Esophagus muscularis mucosa (tissue), 4 donors: ENCODE measurements around the gene LRMDA. TPM values are rescaled to one million over a fixed set of nuclear protein-coding genes. Genes with fewer than 3 reads are reported as not detected.

ENCODE experiments used
- DNase-seq: peaks from one replicate; pipeline ENCODE4 v3.0.0-alpha.2; 2017; ENCODE audit errors: extremely low spot score
- H3K27ac ChIP-seq, 4 donors: fragments of 200-600 bp; sonication (generic); replicated peaks in 1 of 4; 1 replicate in 3 of 4; 2 replicates in 1 of 4; pipeline ENCODE4 v1.5.1; 2016 to 2019; ENCODE audit warnings: mild to moderate bottlenecking in 1 of 4
- H3K27me3 ChIP-seq, 4 donors: fragments of 200-600 bp; sonication (generic); one replicate each; pipeline versions ENCODE4 v1.5.1 to v1.6.0; 2016 to 2019
- H3K36me3 ChIP-seq, 4 donors: fragments of 200-600 bp; sonication (generic); one replicate each; pipeline ENCODE4 v1.5.1; 2016 to 2019
- H3K4me1 ChIP-seq, 4 donors: fragments of 200-600 bp; sonication (generic); one replicate each; pipeline ENCODE4 v1.5.1; 2016 to 2019
- H3K4me3 ChIP-seq, 4 donors: fragments of 200-600 bp; sonication (generic); 1 replicate in 2 of 4; 2 replicates in 2 of 4; pipeline ENCODE4 v1.5.1; 2016 to 2019; ENCODE audit warnings: mild to moderate bottlenecking in 4 of 4, moderate library complexity in 1 of 4
- H3K9me3 ChIP-seq, 4 donors: fragments of 200-600 bp; sonication (generic); 1 replicate in 3 of 4; 2 replicates in 1 of 4; pipeline ENCODE4 v1.5.1; 2016 to 2019
- CTCF ChIP-seq, 3 experiments: fragments of 200-600 bp in 2 of 3; fragments of 450-650 bp in 1 of 3; sonication (generic) in 2 of 3; IDR thresholded peaks; one replicate each; pipeline ENCODE4 v1.5.1; 2017 to 2019; ENCODE audit warnings: antibody characterized with exemption in 3 of 3, mild to moderate bottlenecking in 2 of 3, moderate library complexity in 1 of 3
- EP300 ChIP-seq: sonication (generic); formaldehyde crosslinking; IDR thresholded peaks from one replicate; pipeline ENCODE4 v1.6.1; 2017; ENCODE audit warnings: antibody characterized with exemption
- POLR2A ChIP-seq: fragments of 450-650 bp; IDR thresholded peaks from one replicate; pipeline ENCODE4 v1.6.1; 2017; ENCODE audit warnings: antibody characterized with exemption, moderate library complexity, mild to moderate bottlenecking, low read depth
- POLR2AphosphoS5 ChIP-seq, 2 donors: sonication (generic); formaldehyde crosslinking; IDR thresholded peaks; one replicate each; pipeline ENCODE4 v1.6.1; 2017; ENCODE audit warnings: antibody characterized with exemption in 2 of 2
- WGBS: methylation state at CpG from one replicate; pipeline ENCODE4 v1.1.5; 2018; 5-methylcytosine and 5-hydroxymethylcytosine counted together
- intact Hi-C: fragments of 100-400 bp; cut with DNase I; formaldehyde crosslinking; loops from one replicate; pipeline ENCODE4 v1.15.1; 2023
- total RNA-seq, 4 donors: library from RNA; depleted of rRNA; stranded (reverse); fragments of >200 nt; gene quantifications; one replicate each; pipeline versions ENCODE4 v1.1.0 to v1.2.1, GENCODE V29; 2016

The LRMDA gene
- total RNA-seq, 4 donors from 2014 or later = 14.3 to 34.9 (median 26.5) TPM

- intact Hi-C loops = loop anchor here (10.0 kb wide), 1 partner anchor 112 kb away; no protein-coding TSS in a partner anchor
Observed at GRCh38 chr10:75922435-75922834, 491.0 kb downstream of the LRMDA start.

GRCh38 chr10:75924309-75924902 is 493.0 kb downstream of the LRMDA start:
- H3K4me3 ChIP-seq = no peak overlapping the region
- no peaks in the 10 kb centered on the region for H3K9me3 ChIP-seq
- intact Hi-C loops = loop anchor here (10.0 kb wide), 1 partner anchor 110 kb away; no protein-coding TSS in a partner anchor
- H3K4me1 ChIP-seq = peaks cover 0 to 6% (median 0%) of the 10 kb centered on the region in 4 donors
- TF ChIP-seq EP300 (no peak), POLR2A (no peak), CTCF (IDR thresholded peaks at IDR 0.05) (no peak), POLR2AphosphoS5 (IDR thresholded peaks at IDR 0.05) (no peak)
- no peak overlapping the region for H3K27ac ChIP-seq
- no peaks in the 10 kb centered on the region for H3K36me3 ChIP-seq
- 75% methylated on average over 9 of the region's 9 CpGs for WGBS
- H3K27me3 ChIP-seq = no peaks in the 10 kb centered on the region
- DNase-seq = no peak

More at GRCh38 chr10:75922435-75922834, 491.0 kb downstream of the LRMDA start:
- TF ChIP-seq POLR2A (no peak), EP300 (no peak), CTCF (IDR thresholded peaks at IDR 0.05) (peak in 1 of 3 experiments; percentile 23)
- no peak for DNase-seq
- Histone ChIP-seq H3K4me3 (no peak overlapping the region), H3K9me3 (no peaks in the 10 kb centered on the region), H3K36me3 (no peaks in the 10 kb centered on the region), H3K4me1 (peaks cover 0 to 7% (median 0%) of the 10 kb centered on the region in 4 donors), H3K27me3 (no peaks in the 10 kb centered on the region), H3K27ac (no peak overlapping the region)

GRCh38 chr10:75925999-75926398 is 494.6 kb downstream of the LRMDA start:
- no peak overlapping the region for H3K4me3 ChIP-seq
- H3K27me3 ChIP-seq = no peaks in the 10 kb centered on the region
- no peak overlapping the region for H3K27ac ChIP-seq
- no peaks in the 10 kb centered on the region for H3K36me3 ChIP-seq
- H3K9me3 ChIP-seq = no peaks in the 10 kb centered on the region
- WGBS = 91% methylated on average over 1 of the region's 1 CpG
- intact Hi-C loops = loop anchor here (10.0 kb wide), 1 partner anchor 109 kb away; no protein-coding TSS in a partner anchor
- no peak for TF ChIP-seq CTCF (IDR thresholded peaks at IDR 0.05)
- TF ChIP-seq EP300 = no peak
- no peak for TF ChIP-seq POLR2AphosphoS5 (IDR thresholded peaks at IDR 0.05)
- TF ChIP-seq POLR2A = no peak
- peaks cover 0 to 10% (median 6%) of the 10 kb centered on the region in 4 donors for H3K4me1 ChIP-seq
- no peak for DNase-seq

- H3K4me3 ChIP-seq = no peak overlapping the region
- H3K27me3 ChIP-seq = no peaks in the 10 kb centered on the region
- no peak overlapping the region for H3K27ac ChIP-seq
- peaks cover 0 to 10% (median 6%) of the 10 kb centered on the region in 4 donors for H3K4me1 ChIP-seq
- DNase-seq = no peak
- 100% methylated on average over 4 of the region's 4 CpGs for WGBS
- H3K9me3 ChIP-seq = no peaks in the 10 kb centered on the region
- intact Hi-C loops = loop anchor here (10.0 kb wide), 1 partner anchor 108 kb away; no protein-coding TSS in a partner anchor
- H3K36me3 ChIP-seq = no peaks in the 10 kb centered on the region
- TF ChIP-seq POLR2AphosphoS5 (IDR thresholded peaks at IDR 0.05) = no peak
- TF ChIP-seq POLR2A = no peak
- no peak for TF ChIP-seq EP300
- TF ChIP-seq CTCF (IDR thresholded peaks at IDR 0.05) = no peak
Observed at GRCh38 chr10:75926763-75927162, 495.3 kb downstream of the LRMDA start.
